HepG2 (cell line): ENCODE results near the gene ADM. TPM values are rescaled to one million over a fixed set of nuclear protein-coding genes. Genes with fewer than 3 reads are reported as not detected.

Experiments used
- ATF7 ChIP-seq, 2 experiments: fragments of 450-650 bp in 1 of 2; sonication (generic) in 1 of 2; formaldehyde crosslinking in 1 of 2; IDR thresholded peaks; 2 replicates each; pipeline versions ENCODE4 v1.4.0 to v1.6.1; 2016 to 2020; ENCODE audit warnings: antibody characterized with exemption in 1 of 2, mild to moderate bottlenecking in 1 of 2, missing genetic modification reagents in 1 of 2
- ELF4 ChIP-seq: sonication (generic); formaldehyde crosslinking; IDR thresholded peaks from 2 replicates; pipeline ENCODE4 v1.5.0; 2020; ENCODE audit warnings: missing genetic modification reagents, mild to moderate bottlenecking, moderate library complexity, borderline replicate concordance
- HNF4G ChIP-seq, 2 experiments: sonication (generic) in 1 of 2; formaldehyde crosslinking in 1 of 2; IDR thresholded peaks; 2 replicates each; pipeline versions ENCODE4 v1.4.0 to v1.6.1; 2011 to 2020; ENCODE audit warnings: borderline replicate concordance in 2 of 2, low read depth in 2 of 2, mild to moderate bottlenecking in 2 of 2, low read length in 1 of 2, missing genetic modification reagents in 1 of 2, moderate library complexity in 1 of 2
- KDM5A ChIP-seq: fragments of 200-600 bp; sonication (generic); IDR thresholded peaks from 2 replicates; pipeline ENCODE4 v1.7.0; 2018; ENCODE audit warnings: antibody characterized with exemption, mild to moderate bottlenecking, low read length, borderline replicate concordance
- NR1H2 ChIP-seq: sonication (generic); formaldehyde crosslinking; IDR thresholded peaks from 2 replicates; pipeline ENCODE4 v1.8.1; 2022; ENCODE audit warnings: low read depth, missing genetic modification reagents, borderline replicate concordance
- PHF8 ChIP-seq: sonication (generic); formaldehyde crosslinking; IDR thresholded peaks from 2 replicates; pipeline ENCODE4 v1.5.0; 2020; ENCODE audit warnings: missing genetic modification reagents
- RARA ChIP-seq: IDR thresholded peaks from 2 replicates; pipeline ENCODE4 v1.6.1; 2016; ENCODE audit warnings: missing genetic modification reagents, missing compliant biosample characterization
- RELA ChIP-seq: sonication (generic); formaldehyde crosslinking; IDR thresholded peaks from 2 replicates; pipeline ENCODE4 v1.4.0; 2020; ENCODE audit warnings: missing genetic modification reagents
- RNF2 ChIP-seq: fragments of 450-650 bp; conservative IDR thresholded peaks from 2 replicates; pipeline ENCODE4 v1.6.1; 2016; ENCODE audit warnings: low read depth
- RORA ChIP-seq: sonication (generic); formaldehyde crosslinking; IDR thresholded peaks from 2 replicates; pipeline ENCODE4 v1.5.0; 2020; ENCODE audit warnings: mild to moderate bottlenecking, missing genetic modification reagents, moderate library complexity
- SP1 ChIP-seq, 2 experiments: fragments of 450-650 bp in 1 of 2; sonication (generic) in 1 of 2; formaldehyde crosslinking in 1 of 2; IDR thresholded peaks; 2 replicates each; pipeline versions ENCODE4 v1.4.0 to v1.6.1; 2016 to 2020; ENCODE audit warnings: missing genetic modification reagents in 1 of 2
- TBX3 ChIP-seq: fragments of 450-650 bp; IDR thresholded peaks from 2 replicates; pipeline ENCODE4 v1.6.1; 2017; ENCODE audit warnings: antibody characterized with exemption, mild to moderate bottlenecking, inconsistent platforms, borderline replicate concordance
- ZFP62 ChIP-seq: sonication (generic); formaldehyde crosslinking; IDR thresholded peaks from 2 replicates; pipeline ENCODE4 v1.4.0; 2020; ENCODE audit warnings: missing genetic modification reagents
- ZNF598 ChIP-seq: sonication (generic); formaldehyde crosslinking; IDR thresholded peaks from 2 replicates; pipeline ENCODE4 v1.5.1; 2020; ENCODE audit warnings: mild to moderate bottlenecking, missing genetic modification reagents, borderline replicate concordance
- ZNF781 ChIP-seq: sonication (generic); formaldehyde crosslinking; IDR thresholded peaks from 2 replicates; pipeline ENCODE4 v1.5.1; 2020; ENCODE audit warnings: borderline replicate concordance, mild to moderate bottlenecking, missing genetic modification reagents; ENCODE audit errors: not compliant biosample characterization
- polyA plus RNA-seq, 8 experiments: library from polyadenylated mRNA; depleted of rRNA in 3 of 8; stranded (reverse) in 7 of 8; unstranded in 1 of 8; fragments of >200 nt; fragmentation: Illumina TruSeq in 4 of 8; extraction: Trizol in 4 of 8; gene quantifications; 2 replicates each; pipeline versions ENCODE4 v1.2.1 to v1.2.3, GENCODE V29; 2011 to 2016; ENCODE audit warnings: low read depth in 4 of 8, missing spikeins in 1 of 8, mixed read lengths in 1 of 8; ENCODE audit not compliant: insufficient read depth in 1 of 8
- total RNA-seq, 5 experiments: library from RNA; depleted of rRNA; stranded (reverse); fragments of >200 nt; fragmentation: Illumina TruSeq; extraction: Trizol; gene quantifications; 2 replicates each; pipeline ENCODE4 v1.2.3, GENCODE V29; 2016; ENCODE audit warnings: low read depth in 1 of 5
- TF ChIP-seq, protein P1 (sequence below): sonication (generic); formaldehyde crosslinking; conservative IDR thresholded peaks from 2 replicates; pipeline ENCODE4 v1.4.0; 2020; ENCODE audit warnings: missing genetic modification reagents
- TF ChIP-seq, protein P2 (sequence below): sonication (generic); formaldehyde crosslinking; IDR thresholded peaks from 2 replicates; pipeline ENCODE4 v1.8.0; 2022; ENCODE audit warnings: mild to moderate bottlenecking, missing genetic modification reagents, borderline replicate concordance
- TF ChIP-seq, protein P3 (sequence below): IDR thresholded peaks from 2 replicates; pipeline ENCODE4 v1.6.1; 2016; ENCODE audit warnings: mild to moderate bottlenecking
- TF ChIP-seq, protein P4 (sequence below): sonication (generic); formaldehyde crosslinking; IDR thresholded peaks from 2 replicates; pipeline ENCODE4 v1.4.0; 2020; ENCODE audit warnings: missing genetic modification reagents
- TF ChIP-seq, protein P5 (sequence below): sonication (generic); formaldehyde crosslinking; IDR thresholded peaks from 2 replicates; pipeline ENCODE4 v1.4.0; 2020; ENCODE audit warnings: missing genetic modification reagents, low read depth, mild to moderate bottlenecking, borderline replicate concordance

Gene ADM
- total and polyA plus RNA-seq, 2 of the 13 experiments (the other 11 are each of a cell fraction or from before 2014, with no cell fraction given) = 10.7 to 26.1 TPM

DNA sequence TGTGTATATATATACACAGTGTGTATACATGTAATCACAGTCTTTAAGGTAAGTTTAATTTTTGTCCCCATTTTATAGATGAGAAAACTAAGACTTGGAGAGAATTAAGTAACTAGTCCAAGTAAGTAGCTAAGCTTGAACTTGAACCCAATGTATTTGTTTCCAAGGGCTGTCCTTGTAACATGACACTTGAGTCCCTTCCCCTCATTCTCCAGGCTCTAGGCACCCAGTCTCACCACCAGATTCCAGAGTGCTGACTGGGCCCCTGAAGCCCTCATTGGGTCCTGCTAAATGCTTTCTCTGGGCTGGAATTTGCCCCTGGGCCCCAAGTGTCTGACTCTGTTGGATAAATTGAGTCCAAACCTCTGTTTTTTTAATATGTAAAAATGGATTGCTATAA lies 45.5 kb downstream of the ADM start (continued):
- TF ChIP-seq ELF4 (CRISPR knock-in tag) = no peak
- TF ChIP-seq RELA (CRISPR knock-in tag) = no peak
- TF ChIP-seq ATF7 (IDR thresholded peaks at IDR 0.05) = no peak
- no peak for TF ChIP-seq ATF7 (CRISPR knock-in tag; IDR thresholded peaks at IDR 0.05)
- TF ChIP-seq, protein P1, sequence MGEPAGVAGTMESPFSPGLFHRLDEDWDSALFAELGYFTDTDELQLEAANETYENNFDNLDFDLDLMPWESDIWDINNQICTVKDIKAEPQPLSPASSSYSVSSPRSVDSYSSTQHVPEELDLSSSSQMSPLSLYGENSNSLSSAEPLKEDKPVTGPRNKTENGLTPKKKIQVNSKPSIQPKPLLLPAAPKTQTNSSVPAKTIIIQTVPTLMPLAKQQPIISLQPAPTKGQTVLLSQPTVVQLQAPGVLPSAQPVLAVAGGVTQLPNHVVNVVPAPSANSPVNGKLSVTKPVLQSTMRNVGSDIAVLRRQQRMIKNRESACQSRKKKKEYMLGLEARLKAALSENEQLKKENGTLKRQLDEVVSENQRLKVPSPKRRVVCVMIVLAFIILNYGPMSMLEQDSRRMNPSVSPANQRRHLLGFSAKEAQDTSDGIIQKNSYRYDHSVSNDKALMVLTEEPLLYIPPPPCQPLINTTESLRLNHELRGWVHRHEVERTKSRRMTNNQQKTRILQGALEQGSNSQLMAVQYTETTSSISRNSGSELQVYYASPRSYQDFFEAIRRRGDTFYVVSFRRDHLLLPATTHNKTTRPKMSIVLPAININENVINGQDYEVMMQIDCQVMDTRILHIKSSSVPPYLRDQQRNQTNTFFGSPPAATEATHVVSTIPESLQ (CRISPR knock-in tag) = no peak
- no peak for TF ChIP-seq PHF8 (CRISPR knock-in tag)
- no peak for TF ChIP-seq RNF2
- TF ChIP-seq, protein P2, sequence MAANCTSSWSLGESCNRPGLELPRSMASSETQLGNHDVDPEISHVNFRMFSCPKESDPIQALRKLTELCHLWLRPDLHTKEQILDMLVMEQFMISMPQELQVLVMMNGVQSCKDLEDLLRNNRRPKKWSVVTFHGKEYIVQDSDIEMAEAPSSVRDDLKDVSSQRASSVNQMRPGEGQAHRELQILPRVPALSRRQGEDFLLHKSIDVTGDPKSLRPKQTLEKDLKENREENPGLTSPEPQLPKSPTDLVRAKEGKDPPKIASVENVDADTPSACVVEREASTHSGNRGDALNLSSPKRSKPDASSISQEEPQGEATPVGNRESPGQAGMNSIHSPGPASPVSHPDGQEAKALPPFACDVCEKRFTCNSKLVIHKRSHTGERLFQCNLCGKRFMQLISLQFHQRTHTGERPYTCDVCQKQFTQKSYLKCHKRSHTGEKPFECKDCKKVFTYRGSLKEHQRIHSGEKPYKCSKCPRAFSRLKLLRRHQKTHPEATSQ (CRISPR knock-in tag) = no peak
- TF ChIP-seq SP1 (IDR thresholded peaks at IDR 0.05) = no peak
- no peak for TF ChIP-seq SP1 (CRISPR knock-in tag; IDR thresholded peaks at IDR 0.05)
- TF ChIP-seq RARA (CRISPR knock-in tag) = peak; percentile 88
- no peak for TF ChIP-seq HNF4G (IDR thresholded peaks at IDR 0.05; ENCODE audit: borderline replicate concordance, low read depth, low read length)
- TF ChIP-seq HNF4G (CRISPR knock-in tag; IDR thresholded peaks at IDR 0.05; ENCODE audit: borderline replicate concordance, low read depth) = no peak
- no peak for TF ChIP-seq KDM5A
- TF ChIP-seq, protein P3, sequence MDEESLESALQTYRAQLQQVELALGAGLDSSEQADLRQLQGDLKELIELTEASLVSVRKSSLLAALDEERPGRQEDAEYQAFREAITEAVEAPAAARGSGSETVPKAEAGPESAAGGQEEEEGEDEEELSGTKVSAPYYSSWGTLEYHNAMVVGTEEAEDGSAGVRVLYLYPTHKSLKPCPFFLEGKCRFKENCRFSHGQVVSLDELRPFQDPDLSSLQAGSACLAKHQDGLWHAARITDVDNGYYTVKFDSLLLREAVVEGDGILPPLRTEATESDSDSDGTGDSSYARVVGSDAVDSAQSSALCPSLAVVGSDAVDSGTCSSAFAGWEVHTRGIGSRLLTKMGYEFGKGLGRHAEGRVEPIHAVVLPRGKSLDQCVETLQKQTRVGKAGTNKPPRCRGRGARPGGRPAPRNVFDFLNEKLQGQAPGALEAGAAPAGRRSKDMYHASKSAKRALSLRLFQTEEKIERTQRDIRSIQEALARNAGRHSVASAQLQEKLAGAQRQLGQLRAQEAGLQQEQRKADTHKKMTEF (CRISPR knock-in tag) = peak; percentile 20; the same call in 1 of the 2 replicates
- no peak for TF ChIP-seq NR1H2 (CRISPR knock-in tag)
- TF ChIP-seq ZNF598 (CRISPR knock-in tag) = no peak
- no peak for TF ChIP-seq ZNF781 (CRISPR knock-in tag)
- TF ChIP-seq ZFP62 = no peak
- TF ChIP-seq, protein P4, sequence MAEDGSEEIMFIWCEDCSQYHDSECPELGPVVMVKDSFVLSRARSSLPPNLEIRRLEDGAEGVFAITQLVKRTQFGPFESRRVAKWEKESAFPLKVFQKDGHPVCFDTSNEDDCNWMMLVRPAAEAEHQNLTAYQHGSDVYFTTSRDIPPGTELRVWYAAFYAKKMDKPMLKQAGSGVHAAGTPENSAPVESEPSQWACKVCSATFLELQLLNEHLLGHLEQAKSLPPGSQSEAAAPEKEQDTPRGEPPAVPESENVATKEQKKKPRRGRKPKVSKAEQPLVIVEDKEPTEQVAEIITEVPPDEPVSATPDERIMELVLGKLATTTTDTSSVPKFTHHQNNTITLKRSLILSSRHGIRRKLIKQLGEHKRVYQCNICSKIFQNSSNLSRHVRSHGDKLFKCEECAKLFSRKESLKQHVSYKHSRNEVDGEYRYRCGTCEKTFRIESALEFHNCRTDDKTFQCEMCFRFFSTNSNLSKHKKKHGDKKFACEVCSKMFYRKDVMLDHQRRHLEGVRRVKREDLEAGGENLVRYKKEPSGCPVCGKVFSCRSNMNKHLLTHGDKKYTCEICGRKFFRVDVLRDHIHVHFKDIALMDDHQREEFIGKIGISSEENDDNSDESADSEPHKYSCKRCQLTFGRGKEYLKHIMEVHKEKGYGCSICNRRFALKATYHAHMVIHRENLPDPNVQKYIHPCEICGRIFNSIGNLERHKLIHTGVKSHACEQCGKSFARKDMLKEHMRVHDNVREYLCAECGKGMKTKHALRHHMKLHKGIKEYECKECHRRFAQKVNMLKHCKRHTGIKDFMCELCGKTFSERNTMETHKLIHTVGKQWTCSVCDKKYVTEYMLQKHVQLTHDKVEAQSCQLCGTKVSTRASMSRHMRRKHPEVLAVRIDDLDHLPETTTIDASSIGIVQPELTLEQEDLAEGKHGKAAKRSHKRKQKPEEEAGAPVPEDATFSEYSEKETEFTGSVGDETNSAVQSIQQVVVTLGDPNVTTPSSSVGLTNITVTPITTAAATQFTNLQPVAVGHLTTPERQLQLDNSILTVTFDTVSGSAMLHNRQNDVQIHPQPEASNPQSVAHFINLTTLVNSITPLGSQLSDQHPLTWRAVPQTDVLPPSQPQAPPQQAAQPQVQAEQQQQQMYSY (CRISPR knock-in tag) = no peak
- TF ChIP-seq, protein P5, sequence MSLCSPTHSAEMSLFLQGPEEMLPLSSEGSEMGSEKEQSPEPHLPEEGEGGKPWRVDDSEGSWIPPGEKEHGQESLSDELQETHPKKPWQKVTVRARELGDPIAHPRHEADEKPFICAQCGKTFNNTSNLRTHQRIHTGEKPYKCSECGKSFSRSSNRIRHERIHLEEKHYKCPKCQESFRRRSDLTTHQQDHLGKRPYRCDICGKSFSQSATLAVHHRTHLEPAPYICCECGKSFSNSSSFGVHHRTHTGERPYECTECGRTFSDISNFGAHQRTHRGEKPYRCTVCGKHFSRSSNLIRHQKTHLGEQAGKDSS (CRISPR knock-in tag) = no peak
- TF ChIP-seq RORA (CRISPR knock-in tag) = no peak
- TF ChIP-seq TBX3 = no peak
